GM21825 (cell line): ENCODE results near the gene HHEX.
"Not testable (repeated sequence)": the region's sequence is repeated elsewhere in the genome, so short reads cannot be mapped to it uniquely, and the experiment has no call there.

Source experiments
- ATAC-seq: cut with Tn5 transposase; IDR thresholded peaks from one replicate; pipeline ENCODE4 v1.9.1; 2021; ENCODE audit warnings: mild to moderate bottlenecking, moderate library complexity; ENCODE audit not compliant: unreplicated experiment

Gene HHEX

DNA sequence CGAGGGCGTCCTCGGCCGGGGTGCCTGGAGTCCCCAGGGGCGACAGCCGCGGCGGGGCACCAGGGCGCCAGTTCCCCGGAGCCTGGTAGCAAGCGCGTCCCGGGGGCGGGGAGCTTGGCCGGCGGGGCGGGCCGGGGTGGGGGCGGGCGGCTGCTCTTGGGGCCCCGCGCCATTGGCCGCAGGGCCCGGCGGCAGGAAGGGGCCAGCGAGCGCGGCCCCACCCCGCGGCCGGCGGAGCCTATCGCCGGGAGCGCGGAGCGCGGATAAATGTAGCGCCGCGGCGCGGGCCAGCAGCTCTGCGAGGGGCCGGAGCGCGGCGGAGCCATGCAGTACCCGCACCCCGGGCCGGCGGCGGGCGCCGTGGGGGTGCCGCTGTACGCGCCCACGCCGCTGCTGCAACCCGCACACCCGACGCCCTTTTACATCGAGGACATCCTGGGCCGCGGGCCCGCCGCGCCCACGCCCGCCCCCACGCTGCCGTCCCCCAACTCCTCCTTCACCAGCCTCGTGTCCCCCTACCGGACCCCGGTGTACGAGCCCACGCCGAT is at the start of gene HHEX:
TSS of gene HHEX (plus strand) at position 293 of the 548 bp plus-strand sequence. CDS start at position 325, 32 bp downstream.
- no peak for ATAC-seq

DNA sequence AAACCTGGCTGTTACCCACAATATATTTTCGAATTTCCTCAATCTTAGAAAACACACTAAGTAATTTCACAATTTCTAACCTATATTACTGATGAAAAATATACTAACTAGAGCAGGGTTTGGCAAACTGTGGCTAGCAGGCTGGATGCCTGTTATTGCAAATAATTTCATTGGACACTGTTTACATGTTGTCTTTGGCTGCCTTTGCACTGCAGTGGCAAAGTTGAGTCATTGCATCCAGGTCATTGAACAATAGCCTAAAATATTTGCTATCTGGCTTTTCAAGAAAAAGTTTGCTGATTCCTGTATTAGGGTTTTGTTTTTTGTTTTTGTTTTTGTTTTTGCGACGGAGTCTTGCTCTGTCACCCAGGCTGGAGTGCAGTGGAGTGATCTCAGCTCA is 49.6 kb upstream of the HHEX start:
- no peak for ATAC-seq

DNA sequence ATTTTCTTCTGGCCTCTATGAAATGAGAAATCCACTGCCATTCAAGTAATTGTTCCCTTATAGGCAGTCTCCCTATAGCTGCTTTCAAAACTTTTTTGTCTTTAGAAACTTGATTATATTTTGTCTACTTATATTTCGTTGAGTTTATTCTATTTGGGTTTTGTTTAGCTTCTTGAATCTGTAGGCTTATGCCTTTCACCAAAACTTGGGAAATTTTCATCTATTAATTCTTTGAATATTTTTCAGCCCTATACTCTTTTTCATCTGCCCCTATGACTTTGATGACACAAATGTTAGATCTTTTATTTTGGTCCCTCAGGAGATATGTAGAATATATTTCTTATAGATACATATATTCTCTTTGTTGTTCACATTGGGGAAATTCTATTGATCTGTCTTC is 48.3 kb upstream of the HHEX start:
- ATAC-seq = no peak

DNA sequence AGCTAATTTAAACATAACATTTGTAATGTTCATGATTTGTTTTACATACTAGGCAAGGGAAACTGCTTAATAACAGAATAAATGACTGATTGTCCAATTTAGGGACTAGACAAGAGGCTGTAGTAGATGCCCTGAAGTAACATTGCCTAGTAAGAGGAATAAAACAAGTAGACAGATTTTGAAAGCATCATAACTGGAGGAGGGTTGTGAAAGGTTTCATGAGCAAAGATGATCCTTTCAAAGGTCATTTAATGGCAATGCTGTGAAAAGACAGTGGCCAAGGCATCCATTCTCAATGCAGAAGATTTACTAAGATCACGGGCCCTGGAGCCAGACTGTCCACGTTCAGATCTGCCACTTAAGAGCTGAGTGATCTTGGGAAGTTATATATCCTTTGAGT is 44.8 kb upstream of the HHEX start:
- ATAC-seq = no peak

DNA sequence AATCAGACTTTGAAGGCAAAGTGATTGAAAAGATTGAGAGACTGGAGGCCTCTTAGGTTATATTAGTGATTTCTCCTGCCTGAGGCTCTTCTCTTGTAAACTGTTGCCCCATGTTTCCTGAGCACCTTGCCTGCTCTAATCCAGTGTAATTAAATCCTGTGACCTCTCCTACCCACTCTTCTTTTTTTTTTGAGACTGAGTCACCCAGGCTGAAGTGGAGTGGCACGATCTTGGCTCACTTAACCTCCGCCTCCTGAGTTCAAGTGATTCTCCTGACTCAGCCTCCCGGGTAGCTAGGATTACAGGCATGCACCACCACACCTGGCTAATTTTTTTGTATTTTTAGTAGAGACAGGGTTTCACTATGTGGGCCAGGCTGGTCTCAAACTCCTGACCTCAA is 38.9 kb upstream of the HHEX start:
- ATAC-seq = not testable (repeated sequence)

DNA sequence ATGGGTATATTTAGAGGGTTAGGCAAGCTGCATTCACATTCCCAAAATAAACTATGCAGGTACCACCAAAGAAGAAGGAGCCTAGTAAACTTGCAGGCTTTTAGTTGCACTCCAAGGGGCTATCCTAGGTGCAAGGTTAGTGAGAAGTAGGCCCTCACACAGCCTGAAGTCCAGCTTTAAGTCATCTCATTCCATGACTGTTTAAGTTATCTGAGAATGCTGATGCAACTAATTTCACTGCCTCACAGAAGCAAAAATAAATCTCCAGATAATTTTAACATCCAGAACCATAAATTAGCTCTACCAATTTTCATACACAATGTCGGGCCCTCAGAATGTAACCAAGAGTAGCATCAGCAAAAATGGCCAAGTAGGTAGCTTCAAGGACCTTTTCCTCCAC is 34.3 kb upstream of the HHEX start:
- ATAC-seq = no peak

DNA sequence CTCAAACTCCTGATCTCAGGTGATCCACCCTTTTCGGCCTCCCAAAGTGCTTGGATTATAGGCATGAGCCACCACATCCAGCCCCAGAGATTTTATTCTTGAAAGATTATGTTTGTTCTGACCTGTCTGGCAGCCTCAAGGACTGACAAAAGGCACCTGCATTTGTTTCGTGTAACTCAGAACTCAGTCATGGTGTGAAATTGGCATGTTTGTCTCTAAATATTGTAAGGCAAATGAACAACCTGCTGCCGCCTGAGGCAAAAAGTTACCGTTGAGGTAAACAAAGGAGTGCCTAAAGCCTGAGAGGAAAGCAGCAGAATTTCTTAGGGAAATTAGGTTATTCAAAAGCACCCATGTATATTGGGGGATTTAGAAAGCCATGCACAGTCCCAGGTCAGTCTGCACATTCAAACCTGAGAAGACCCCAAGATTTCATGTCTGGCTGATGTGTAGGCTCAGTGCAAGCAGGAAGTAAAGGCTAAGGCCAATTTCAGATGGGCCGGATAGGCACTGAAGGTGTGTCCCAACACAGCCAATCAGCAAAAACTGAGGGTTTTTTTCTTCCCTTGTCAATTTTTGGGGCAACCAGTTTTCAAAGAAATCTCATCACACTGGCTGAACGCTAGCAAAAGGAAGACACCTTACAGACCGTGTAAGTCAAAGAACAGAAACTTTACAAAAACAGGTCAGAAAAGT is 33.3 kb upstream of the HHEX start:
- no peak for ATAC-seq

DNA sequence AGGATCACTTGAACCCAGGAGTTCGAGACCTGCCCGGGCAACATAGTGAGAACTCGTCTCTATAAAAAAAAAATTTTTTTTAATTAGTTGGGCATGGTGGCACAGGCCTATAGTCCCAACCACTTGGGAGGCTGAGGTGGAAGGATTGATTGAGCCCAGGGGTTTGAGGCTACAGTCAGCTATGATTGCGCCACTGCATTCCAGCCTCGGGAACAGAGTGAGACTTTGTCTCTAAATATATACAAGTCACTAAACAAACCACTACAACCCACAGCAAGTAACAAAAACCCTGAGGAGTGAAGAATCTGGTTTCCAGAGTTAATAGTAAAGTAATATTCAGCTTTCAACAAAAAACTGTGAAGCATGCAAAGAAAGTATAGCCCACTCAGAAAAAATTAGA is 32.7 kb upstream of the HHEX start:
- ATAC-seq = no peak

DNA sequence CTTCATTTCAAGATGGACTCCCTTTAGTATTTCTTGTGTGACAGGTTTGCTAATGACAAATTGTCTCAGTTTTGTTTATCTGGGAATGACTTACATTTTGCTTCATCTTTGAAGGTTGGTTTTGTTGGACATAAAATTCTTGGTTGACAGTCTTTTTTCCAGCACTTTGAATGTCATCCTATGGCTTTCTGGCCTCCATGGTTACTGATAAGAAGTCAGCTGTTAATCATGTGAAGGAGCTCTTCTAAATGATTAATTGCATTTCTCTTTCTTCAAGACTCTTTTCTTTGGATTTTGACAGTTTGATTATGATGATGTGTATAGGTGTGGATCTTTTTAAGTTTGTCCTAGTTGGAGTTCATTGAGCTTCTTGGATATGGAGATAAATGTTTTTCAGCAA is 26.9 kb upstream of the HHEX start:
- ATAC-seq = no peak

DNA sequence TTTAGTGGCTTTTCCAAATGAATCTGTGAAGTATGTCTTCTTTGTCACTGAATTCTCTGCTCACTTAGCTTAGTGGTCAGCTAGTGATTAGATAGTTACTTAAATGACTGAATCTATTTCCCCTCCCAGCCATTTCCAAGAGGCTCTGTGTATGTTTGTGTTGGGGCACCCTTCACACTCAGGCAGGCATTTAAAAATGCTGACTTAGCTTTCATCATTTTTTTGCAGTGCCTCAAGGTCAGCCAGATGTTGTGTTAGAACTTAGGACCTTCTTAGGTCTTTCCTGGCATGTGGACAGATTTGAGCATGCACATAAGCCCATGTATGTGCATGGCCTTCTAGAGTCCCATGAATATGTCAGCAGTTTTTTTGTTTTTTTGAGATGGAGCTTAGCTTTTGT is 25.4 kb upstream of the HHEX start:
- no peak for ATAC-seq

DNA sequence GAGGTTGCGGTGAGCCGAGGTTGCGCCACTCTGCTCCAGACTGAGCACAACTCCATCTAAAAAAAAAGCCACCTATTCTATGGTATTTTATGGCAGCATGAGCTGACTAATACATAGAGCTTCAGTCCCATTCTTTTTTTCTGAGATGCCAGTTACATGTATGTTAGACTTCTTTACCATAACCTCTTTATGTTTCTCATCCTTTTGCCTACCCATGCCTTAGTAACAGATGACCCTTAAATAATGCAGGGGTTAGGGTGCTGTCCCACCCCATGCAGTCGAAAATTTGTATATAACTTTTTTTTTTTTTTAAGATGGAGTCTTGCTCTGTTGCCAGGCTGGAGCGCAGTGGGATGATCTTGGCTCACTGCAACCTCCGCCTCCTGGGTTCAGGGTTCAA is 22.7 kb upstream of the HHEX start:
- no peak for ATAC-seq

DNA sequence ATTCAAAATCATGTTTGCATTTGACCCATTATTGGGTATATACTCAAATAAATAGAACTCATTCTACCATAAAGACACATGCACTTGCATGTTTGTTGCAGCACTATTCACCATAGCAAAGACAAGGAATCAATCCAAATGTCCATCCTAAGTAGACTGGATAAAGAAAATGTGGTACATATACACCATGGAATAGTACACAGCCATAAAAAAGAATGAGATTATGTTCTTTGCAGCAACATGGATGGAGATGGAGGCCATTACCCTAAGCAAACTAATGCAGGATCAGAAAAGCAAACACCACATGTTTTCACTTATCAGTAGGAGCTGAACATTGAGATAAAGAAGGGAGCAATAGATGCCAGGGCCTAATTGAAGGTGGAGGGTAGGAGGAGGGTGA is 12.0 kb upstream of the HHEX start:
- ATAC-seq = no peak

DNA sequence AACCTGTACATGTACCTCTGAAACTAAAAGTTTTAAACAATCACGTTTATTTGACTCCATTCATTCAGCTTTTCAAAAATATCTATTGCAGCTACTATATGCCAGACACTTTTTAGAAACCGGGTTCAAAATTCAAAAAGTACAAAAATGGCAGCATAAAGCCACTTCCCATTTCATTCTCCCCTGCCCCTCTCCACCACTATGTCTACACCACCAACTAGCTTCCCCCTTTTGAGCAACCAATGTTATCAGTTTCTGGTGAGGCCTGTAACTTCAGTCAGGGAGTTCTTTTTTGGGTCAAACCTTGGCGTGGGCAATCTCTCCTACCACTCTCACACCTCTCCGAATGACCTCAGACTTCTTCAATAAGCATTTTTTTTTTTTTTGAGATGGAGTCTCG is 11.5 kb upstream of the HHEX start:
- ATAC-seq = no peak

DNA sequence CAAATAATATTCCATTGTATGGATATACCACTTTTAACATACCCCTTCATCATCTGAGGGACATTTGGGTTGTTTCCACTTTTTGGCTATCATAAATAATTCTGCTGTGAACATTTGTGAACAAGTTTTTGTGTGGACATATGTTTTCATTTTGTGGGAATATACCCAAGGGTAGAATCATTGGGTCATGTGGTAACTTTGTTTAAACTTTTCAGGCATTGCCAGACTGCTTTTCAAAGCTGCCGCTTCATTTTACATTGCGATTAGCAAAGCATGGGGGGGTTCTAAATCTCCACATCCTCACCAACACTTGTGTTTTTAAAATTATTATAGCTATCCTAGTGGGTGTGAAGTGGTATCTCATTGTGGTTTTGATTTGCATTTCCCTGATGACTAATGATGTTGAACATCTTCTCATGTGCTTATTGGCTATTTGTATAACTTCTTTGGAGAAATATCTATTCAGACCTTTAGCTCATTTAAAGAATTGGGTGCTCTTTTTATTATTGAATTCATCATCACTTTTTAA is 8.4 kb upstream of the HHEX start:
- ATAC-seq = no peak

DNA sequence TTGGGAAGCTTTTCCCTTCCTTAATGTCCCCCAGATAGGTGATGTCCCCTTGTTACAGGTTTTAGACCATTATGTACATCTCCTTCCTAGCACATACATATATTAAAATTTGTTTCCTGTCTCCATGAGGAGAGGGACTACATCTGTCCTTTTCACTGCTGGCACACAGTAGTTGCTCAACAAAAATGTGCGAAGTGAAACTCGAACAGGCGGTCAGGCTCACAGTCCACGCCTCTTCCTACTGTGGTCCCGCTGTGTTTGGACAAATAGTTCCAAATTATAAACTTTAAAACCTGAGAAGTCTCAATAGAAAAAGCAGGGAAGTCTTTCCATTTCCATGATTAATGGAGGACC is 1.2 kb upstream of the HHEX start:
- no peak for ATAC-seq

DNA sequence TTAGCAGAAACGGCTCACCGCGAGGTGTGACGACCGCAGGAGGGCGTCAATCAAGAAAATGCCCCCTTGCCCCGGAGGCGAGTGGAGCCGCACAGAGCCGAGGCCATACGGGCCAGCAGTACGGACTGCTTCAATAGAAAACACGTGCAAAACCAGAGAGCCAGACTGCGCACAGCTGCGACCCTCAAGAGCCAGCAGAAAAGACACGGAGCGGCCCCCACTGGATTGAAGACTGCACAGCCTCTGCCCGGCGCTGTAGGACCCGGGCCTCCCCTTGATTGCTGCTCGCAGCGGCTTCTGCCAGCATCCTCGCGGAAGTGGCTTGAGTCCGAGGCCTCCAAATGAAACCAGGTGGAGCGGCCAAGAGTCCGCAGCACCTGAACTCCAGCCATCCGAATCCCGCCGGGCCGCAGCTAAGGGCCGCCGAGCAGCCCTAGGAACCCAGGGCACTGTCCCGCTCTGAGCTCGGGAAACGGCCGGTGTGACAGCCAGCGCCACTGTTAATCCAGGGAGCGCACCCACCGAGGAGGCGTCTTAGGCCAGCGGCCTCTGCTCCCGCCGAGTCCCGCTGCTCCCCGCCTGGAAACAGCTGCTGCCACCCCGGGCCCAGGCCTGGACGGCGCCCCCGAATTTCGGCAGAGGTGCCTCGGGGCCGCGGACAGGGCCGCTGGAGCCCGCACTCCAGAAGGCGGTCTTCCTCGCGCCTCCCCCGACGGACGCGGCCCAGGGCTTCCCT is 660 bp upstream of the HHEX start:
- no peak for ATAC-seq

DNA sequence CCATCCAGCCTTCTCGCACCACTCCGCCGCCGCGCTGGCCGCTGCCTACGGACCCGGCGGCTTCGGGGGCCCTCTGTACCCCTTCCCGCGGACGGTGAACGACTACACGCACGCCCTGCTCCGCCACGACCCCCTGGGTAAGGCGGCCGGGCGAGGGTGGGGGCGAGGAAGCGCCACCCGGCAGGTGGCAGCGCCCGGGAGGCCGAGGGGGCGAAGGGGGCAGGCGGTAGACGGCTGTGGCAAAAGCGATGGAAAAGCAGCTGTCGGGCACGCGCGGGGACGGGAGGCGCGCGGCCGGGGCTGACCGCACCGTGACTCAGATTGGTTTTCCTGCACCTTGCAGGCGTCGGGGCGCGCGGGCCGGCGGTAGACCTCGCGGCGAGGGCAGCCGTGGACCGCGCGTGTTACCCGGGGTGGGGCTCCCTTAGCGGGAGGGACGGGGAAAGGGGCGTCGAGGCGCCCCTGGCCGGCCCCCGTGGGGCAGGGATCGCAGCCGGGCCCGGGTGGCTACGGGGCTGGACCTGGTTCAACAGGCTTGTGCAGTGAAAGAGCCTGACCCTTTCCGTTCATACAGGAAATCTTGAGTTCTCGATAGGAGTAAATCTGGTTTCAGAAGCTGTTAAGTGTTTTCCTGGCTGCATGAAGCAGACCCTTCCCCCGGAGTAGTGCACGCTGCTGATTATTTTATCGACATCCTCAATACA is 608 bp downstream of the HHEX start:
- ATAC-seq = no peak

DNA sequence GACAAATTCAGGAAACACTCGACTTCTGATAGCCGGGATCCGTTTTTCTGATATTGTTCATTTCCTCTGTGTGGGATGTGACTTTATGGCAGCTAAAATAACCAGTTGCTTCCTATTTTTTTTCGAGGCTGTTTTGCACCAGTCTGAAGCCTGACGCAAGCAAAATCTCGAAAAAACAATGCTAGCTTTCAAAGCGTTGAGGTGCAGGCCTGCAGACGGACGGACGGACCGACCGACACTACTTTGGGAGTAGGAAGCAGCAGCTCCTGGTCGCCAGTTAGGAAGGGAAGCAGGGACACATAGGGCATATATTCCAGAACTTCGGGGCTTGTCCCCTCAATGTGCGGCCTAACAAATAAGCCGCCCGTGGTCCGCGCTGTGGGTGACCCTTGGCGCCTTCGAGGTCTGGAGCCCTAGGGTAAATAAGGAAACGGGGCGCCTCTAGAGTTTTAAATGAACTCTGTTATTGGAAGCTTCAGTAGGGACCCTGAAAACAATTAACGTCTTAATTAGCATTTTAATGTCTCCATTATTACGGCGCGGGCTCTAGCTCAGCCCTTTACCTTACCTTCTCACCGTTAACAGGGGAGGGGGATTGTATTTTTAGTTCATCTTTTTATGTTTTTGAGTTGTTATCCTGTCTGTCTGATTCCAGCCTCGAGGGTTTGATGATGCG is 1.3 kb downstream of the HHEX start:
- no peak for ATAC-seq

DNA sequence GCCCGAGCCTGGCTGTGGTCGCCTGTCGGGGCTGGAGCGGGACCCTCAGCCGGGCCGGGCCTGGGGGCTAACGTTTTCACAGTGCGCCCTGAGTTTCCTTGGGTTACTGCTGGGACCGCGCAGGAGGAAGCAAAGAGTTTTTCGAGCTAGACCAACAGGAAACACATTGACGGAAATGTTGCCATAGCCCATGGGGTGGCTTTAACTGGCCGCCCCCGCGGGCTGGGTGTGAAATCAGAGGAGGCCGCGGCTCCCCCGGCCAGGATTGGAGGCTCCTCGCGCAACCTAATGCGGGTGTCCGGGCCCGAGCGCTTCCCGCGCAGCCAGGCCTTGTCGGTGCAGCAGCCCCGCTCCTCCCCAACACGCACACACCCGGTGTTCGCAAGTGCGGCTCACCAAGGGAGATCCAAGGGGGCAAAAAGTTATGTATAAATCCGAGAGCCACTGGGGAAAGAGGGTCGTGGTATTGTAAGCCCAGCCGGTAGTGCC is 1.9 kb downstream of the HHEX start:
- ATAC-seq = no peak

DNA sequence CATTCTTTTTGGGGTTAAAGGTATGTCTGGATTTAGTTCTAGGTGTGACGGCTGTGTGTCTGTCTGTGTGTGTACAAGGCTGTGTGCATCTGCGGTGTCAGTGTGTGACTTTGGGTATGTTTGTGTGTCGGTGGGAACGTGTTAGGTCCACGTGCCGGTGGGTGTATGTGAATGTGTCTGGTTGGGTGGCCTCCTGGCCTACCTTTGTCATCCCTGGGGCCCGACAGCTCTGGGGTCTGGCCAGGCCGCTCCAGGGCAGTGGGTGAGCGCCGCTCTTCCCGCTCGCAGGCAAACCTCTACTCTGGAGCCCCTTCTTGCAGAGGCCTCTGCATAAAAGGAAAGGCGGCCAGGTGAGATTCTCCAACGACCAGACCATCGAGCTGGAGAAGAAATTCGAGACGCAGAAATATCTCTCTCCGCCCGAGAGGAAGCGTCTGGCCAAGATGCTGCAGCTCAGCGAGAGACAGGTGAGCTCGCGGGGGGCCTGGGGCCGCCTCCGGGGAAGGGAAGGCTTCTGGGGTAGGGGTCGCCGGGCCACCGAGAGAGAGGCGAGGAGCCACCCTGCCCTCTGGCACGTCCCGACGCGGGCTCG is 2.4 kb downstream of the HHEX start:
- ATAC-seq = no peak
